ENCODE data around the gene UGGT1.
"Not testable (repeated sequence)": the region's sequence is repeated elsewhere in the genome, so short reads cannot be mapped to it uniquely, and the experiment has no call there.

Gene UGGT1

DNA sequence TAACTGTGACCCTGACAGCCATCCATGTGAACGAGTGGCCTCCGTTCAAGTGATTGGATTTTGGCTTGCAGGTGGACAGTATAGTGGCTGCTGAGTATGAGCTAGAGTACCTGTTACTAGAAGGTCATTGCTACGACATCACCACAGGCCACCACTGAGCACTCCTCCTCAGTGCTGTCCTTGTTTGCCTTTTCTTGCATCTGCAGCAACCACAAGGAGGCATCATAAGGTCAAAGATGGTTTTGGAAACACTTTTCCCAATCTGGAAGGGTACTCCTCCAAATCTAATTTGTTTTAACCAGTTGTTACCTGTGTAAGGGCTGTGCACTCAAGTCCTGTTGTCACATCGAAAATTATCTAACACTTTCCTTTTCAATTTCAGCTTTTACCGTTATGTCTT is 81.2 kb downstream of the UGGT1 start:
- Histone ChIP-seq H2AK5ac (ENCODE audit: low read length, severe bottlenecking) (no peak overlapping the region), H3K4me3 (ENCODE audit: insufficient read depth in 1 of 2, low read depth in 1 of 2, low read length in 2 of 2) (no peak overlapping the region), H3K27ac (ENCODE audit: low read length, poor library complexity, severe bottlenecking) (no peak overlapping the region)

DNA sequence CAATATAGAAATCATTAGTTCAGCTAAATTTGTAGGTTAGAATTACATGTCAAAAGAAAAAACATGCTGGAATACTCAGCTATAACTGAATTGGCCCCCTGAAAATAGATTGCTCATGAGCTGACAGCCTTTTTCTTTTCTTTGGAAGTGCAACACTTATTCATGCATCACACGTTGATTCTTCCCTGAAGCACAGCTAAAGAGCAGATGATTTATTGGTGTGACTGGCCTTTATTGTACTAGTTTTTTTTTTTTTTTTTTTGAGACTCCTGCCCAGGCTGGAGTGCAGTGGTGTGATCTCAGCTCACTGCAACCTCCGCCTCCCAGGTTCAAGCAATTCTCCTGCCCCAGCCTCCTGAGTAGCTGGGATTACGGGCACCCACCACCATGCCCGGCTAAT is 83.1 kb downstream of the UGGT1 start:
- not testable (repeated sequence) for H2BK120ac ChIP-seq (ENCODE audit: low read depth, low read length); H3K27me3 ChIP-seq (ENCODE audit: control insufficient read depth in 1 of 2, insufficient read depth in 1 of 2, low read length in 2 of 2); H3K18ac ChIP-seq (ENCODE audit: low read depth in 1 of 2, low read length in 2 of 2); H3K4me2 ChIP-seq (ENCODE audit: low read length, poor library complexity, severe bottlenecking); H2BK12ac ChIP-seq (ENCODE audit: low read length in 2 of 2); H2BK5ac ChIP-seq (ENCODE audit: low read depth, low read length, poor library complexity, severe bottlenecking); H4K8ac ChIP-seq (ENCODE audit: low read length); H3K9me3 ChIP-seq (ENCODE audit: control insufficient read depth, low read length); H2AK5ac ChIP-seq (ENCODE audit: low read length, severe bottlenecking); H2BK15ac ChIP-seq (ENCODE audit: low read depth, poor library complexity, severe bottlenecking); H3K9ac ChIP-seq (ENCODE audit: low read length); H3K4me1 ChIP-seq (ENCODE audit: control insufficient read depth, insufficient read depth, low read depth, low read length); H3K4me3 ChIP-seq (ENCODE audit: insufficient read depth in 1 of 2, low read depth in 1 of 2, low read length in 2 of 2); H3K4ac ChIP-seq (ENCODE audit: low read depth in 1 of 2, low read length in 2 of 2); DNase-seq; H3K14ac ChIP-seq (ENCODE audit: low read length in 2 of 2); H3K23ac ChIP-seq (ENCODE audit: low read length in 2 of 2); H4K91ac ChIP-seq (ENCODE audit: low read length); H3K27ac ChIP-seq (ENCODE audit: low read length, poor library complexity, severe bottlenecking); H2AFZ ChIP-seq (ENCODE audit: low read depth, low read length)
- WGBS, result 94% methylated on average over 3 of the region's 4 CpGs
- H3K79me1 ChIP-seq (replicated peaks; ENCODE audit: low read length, poor library complexity, severe bottlenecking), result peaks cover 13% of the 10 kb centered on the region
- peaks cover 31 to 98% of the 10 kb centered on the region in 2 experiments for H3K36me3 ChIP-seq (ENCODE audit: control insufficient read depth in 1 of 2, insufficient read depth in 2 of 2, low read depth in 1 of 2, low read length in 2 of 2)

More for the DNA sequence above, 81.2 kb downstream of the UGGT1 start:
- H2BK120ac ChIP-seq (ENCODE audit: low read depth, low read length), result no peak overlapping the region
- no peak overlapping the region for H3K23ac ChIP-seq (ENCODE audit: low read length in 2 of 2)
- peaks cover 25 to 91% of the 10 kb centered on the region in 2 experiments for H3K36me3 ChIP-seq (ENCODE audit: control insufficient read depth in 1 of 2, insufficient read depth in 2 of 2, low read depth in 1 of 2, low read length in 2 of 2)
- H3K27me3 ChIP-seq (ENCODE audit: control insufficient read depth in 1 of 2, insufficient read depth in 1 of 2, low read length in 2 of 2), result no peaks in the 10 kb centered on the region
- DNase-seq, result peak; percentile 42
- H3K18ac ChIP-seq (ENCODE audit: low read depth in 1 of 2, low read length in 2 of 2), result no peak overlapping the region
- no peaks in the 10 kb centered on the region for H3K4me1 ChIP-seq (ENCODE audit: control insufficient read depth, insufficient read depth, low read depth, low read length)
- no peak overlapping the region for H2AFZ ChIP-seq (ENCODE audit: low read depth, low read length)
- no peak overlapping the region for H3K9ac ChIP-seq (ENCODE audit: low read length)
- no peak overlapping the region for H2BK5ac ChIP-seq (ENCODE audit: low read depth, low read length, poor library complexity, severe bottlenecking)
- no peak overlapping the region for H2BK15ac ChIP-seq (ENCODE audit: low read depth, poor library complexity, severe bottlenecking)
- no peak overlapping the region for H3K14ac ChIP-seq (ENCODE audit: low read length in 2 of 2)
- peaks cover 15% of the 10 kb centered on the region for H3K79me1 ChIP-seq (replicated peaks; ENCODE audit: low read length, poor library complexity, severe bottlenecking)
- H4K91ac ChIP-seq (ENCODE audit: low read length), result no peak overlapping the region
- 94% methylated on average over 5 of the region's 5 CpGs for WGBS
- no peak overlapping the region for H3K4ac ChIP-seq (ENCODE audit: low read depth in 1 of 2, low read length in 2 of 2)
- no peak overlapping the region for H3K4me2 ChIP-seq (ENCODE audit: low read length, poor library complexity, severe bottlenecking)
- H4K8ac ChIP-seq (ENCODE audit: low read length), result no peak overlapping the region
- no peak overlapping the region for H2BK12ac ChIP-seq (ENCODE audit: low read length in 2 of 2)
- H3K9me3 ChIP-seq (ENCODE audit: control insufficient read depth, low read length), result no peaks in the 10 kb centered on the region

DNA sequence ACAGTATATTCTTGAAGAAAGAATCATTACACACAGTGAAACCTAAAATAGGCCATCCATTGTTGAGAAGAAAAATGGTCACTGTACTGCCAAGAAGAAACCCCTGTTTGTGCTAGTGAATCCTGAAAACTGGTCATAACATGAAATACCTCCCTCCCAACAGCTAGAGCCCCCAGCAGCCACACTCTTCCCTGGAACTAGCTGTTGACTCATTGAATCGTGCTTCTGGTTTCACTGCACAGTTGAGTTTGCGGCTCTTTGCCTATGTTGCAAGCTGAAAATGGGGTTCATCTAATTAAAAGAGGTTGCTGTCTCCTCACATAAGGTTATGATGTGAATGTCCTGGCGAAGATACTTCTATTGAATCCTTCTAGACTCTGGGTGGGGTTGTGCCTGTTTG is 86.3 kb downstream of the UGGT1 start:
- H3K4ac ChIP-seq (ENCODE audit: low read depth in 1 of 2, low read length in 2 of 2), result no peak overlapping the region
- H3K36me3 ChIP-seq (ENCODE audit: control insufficient read depth in 1 of 2, insufficient read depth in 2 of 2, low read depth in 1 of 2, low read length in 2 of 2), result peaks cover 24 to 95% of the 10 kb centered on the region in 2 experiments
- H2BK12ac ChIP-seq (ENCODE audit: low read length in 2 of 2), result no peak overlapping the region
- H3K27me3 ChIP-seq (ENCODE audit: control insufficient read depth in 1 of 2, insufficient read depth in 1 of 2, low read length in 2 of 2), result no peaks in the 10 kb centered on the region
- no peak overlapping the region for H2BK5ac ChIP-seq (ENCODE audit: low read depth, low read length, poor library complexity, severe bottlenecking)
- no peak overlapping the region for H4K8ac ChIP-seq (ENCODE audit: low read length)
- no peak overlapping the region for H2AFZ ChIP-seq (ENCODE audit: low read depth, low read length)
- H4K91ac ChIP-seq (ENCODE audit: low read length), result no peak overlapping the region
- WGBS, result 93% methylated on average over 3 of the region's 3 CpGs
- H3K14ac ChIP-seq (ENCODE audit: low read length in 2 of 2), result no peak overlapping the region
- peaks cover 8% of the 10 kb centered on the region for H3K79me1 ChIP-seq (replicated peaks; ENCODE audit: low read length, poor library complexity, severe bottlenecking)
- no peaks in the 10 kb centered on the region for H3K4me1 ChIP-seq (ENCODE audit: control insufficient read depth, insufficient read depth, low read depth, low read length)
- no peaks in the 10 kb centered on the region for H3K9me3 ChIP-seq (ENCODE audit: control insufficient read depth, low read length)
- no peak overlapping the region for H3K18ac ChIP-seq (ENCODE audit: low read depth in 1 of 2, low read length in 2 of 2)
- H2BK15ac ChIP-seq (ENCODE audit: low read depth, poor library complexity, severe bottlenecking), result no peak overlapping the region
- no peak overlapping the region for H3K27ac ChIP-seq (ENCODE audit: low read length, poor library complexity, severe bottlenecking)
- H3K9ac ChIP-seq (ENCODE audit: low read length), result no peak overlapping the region
- DNase-seq, result peak; percentile 25
- H3K4me2 ChIP-seq (ENCODE audit: low read length, poor library complexity, severe bottlenecking), result no peak overlapping the region
- no peak overlapping the region for H3K23ac ChIP-seq (ENCODE audit: low read length in 2 of 2)
- no peak overlapping the region for H3K4me3 ChIP-seq (ENCODE audit: insufficient read depth in 1 of 2, low read depth in 1 of 2, low read length in 2 of 2)
- H2BK120ac ChIP-seq (ENCODE audit: low read depth, low read length), result no peak overlapping the region
- no peak overlapping the region for H2AK5ac ChIP-seq (ENCODE audit: low read length, severe bottlenecking)

DNA sequence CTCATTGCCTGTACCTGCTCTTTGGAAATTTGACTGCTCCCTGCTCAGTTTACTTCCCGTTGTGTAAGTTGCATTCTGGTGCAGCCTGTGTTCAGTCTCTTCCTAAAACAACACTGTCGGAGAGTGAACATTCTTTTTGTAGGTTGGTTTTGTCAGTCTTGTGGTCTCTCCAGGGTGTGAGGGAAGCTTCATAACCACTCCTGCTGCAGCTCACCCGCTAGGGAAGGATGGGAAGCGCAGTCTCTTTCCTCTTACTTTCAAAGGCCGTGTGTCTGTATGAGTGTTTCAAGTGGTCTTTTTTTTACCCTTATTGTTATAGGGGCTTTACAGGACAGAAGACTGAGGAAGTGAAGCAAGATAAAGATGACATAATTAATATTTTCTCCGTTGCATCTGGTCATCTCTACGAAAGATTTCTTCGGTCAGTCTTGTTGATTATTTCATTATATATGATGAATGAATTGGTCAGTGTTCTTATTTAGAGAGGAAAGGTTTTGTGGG is 87.2 kb downstream of the UGGT1 start:
- Histone ChIP-seq H2BK15ac (ENCODE audit: low read depth, poor library complexity, severe bottlenecking) (no peak overlapping the region), H2BK12ac (ENCODE audit: low read length in 2 of 2) (peak overlapping the region; percentile 25 to 32), H3K14ac (ENCODE audit: low read length in 2 of 2) (no peak overlapping the region), H2BK5ac (ENCODE audit: low read depth, low read length, poor library complexity, severe bottlenecking) (no peak overlapping the region), H3K9ac (ENCODE audit: low read length) (no peak overlapping the region), H2BK120ac (ENCODE audit: low read depth, low read length) (no peak overlapping the region), H3K18ac (ENCODE audit: low read depth in 1 of 2, low read length in 2 of 2) (no peak overlapping the region), H3K4me3 (ENCODE audit: insufficient read depth in 1 of 2, low read depth in 1 of 2, low read length in 2 of 2) (no peak overlapping the region), H4K8ac (ENCODE audit: low read length) (no peak overlapping the region), H3K23ac (ENCODE audit: low read length in 2 of 2) (no peak overlapping the region), H3K9me3 (ENCODE audit: control insufficient read depth, low read length) (no peaks in the 10 kb centered on the region), H3K4me2 (ENCODE audit: low read length, poor library complexity, severe bottlenecking) (no peak overlapping the region), H3K4me1 (ENCODE audit: control insufficient read depth, insufficient read depth, low read depth, low read length) (no peaks in the 10 kb centered on the region), H4K91ac (ENCODE audit: low read length) (no peak overlapping the region), H3K4ac (ENCODE audit: low read depth in 1 of 2, low read length in 2 of 2) (no peak overlapping the region), H3K27me3 (ENCODE audit: control insufficient read depth in 1 of 2, insufficient read depth in 1 of 2, low read length in 2 of 2) (no peaks in the 10 kb centered on the region), H3K79me1 (replicated peaks; ENCODE audit: low read length, poor library complexity, severe bottlenecking) (peaks cover 8% of the 10 kb centered on the region), H2AK5ac (ENCODE audit: low read length, severe bottlenecking) (no peak overlapping the region), H3K27ac (ENCODE audit: low read length, poor library complexity, severe bottlenecking) (no peak overlapping the region), H2AFZ (ENCODE audit: low read depth, low read length) (no peak overlapping the region), H3K36me3 (ENCODE audit: control insufficient read depth in 1 of 2, insufficient read depth in 2 of 2, low read depth in 1 of 2, low read length in 2 of 2) (peaks cover 24 to 91% of the 10 kb centered on the region in 2 experiments)
- 83% methylated on average over 8 of the region's 8 CpGs for WGBS
- peak; percentile 54 for DNase-seq

All from mesenchymal stem cell (in vitro differentiated cells and primary cell).